Chondrocyte (in vitro differentiated cells): ENCODE data around the gene KDM1B. TPM values are rescaled to one million over a fixed set of nuclear protein-coding genes. Genes with fewer than 3 reads are reported as not detected.

Experiments
- DNase-seq: peaks from one replicate; pipeline ENCODE4 v3.0.0; 2021; ENCODE audit warnings: mixed read lengths, low spot score
- H3K27ac Mint-ChIP-seq: one replicate; pipeline ENCODE4 v1.8.0; 2021; ENCODE audit warnings: mild to moderate bottlenecking, moderate library complexity, mixed read lengths; ENCODE audit not compliant: unreplicated experiment
- H3K27me3 Mint-ChIP-seq: 2 replicates; pipeline ENCODE4 v1.8.0; 2021; ENCODE audit warnings: low read depth, mixed read lengths
- H3K36me3 Mint-ChIP-seq: 2 replicates; pipeline ENCODE4 v1.8.0; 2021; ENCODE audit warnings: low read depth, mixed read lengths
- H3K4me1 Mint-ChIP-seq: 2 replicates; pipeline ENCODE4 v1.8.0; 2021; ENCODE audit warnings: low read depth, mild to moderate bottlenecking, mixed read lengths
- H3K4me3 Mint-ChIP-seq: one replicate; pipeline ENCODE4 v1.8.0; 2021; ENCODE audit warnings: mild to moderate bottlenecking, moderate library complexity, mixed read lengths; ENCODE audit not compliant: unreplicated experiment
- H3K9me3 Mint-ChIP-seq: 2 replicates; pipeline ENCODE4 v1.8.0; 2021; ENCODE audit warnings: low read depth, mixed read lengths
- total RNA-seq: library from RNA; stranded (reverse); gene quantifications from 3 replicates; pipeline ENCODE4 v1.2.1, GENCODE V29; 2021
- TF ChIP-seq, protein P1 (sequence below): fragments of 200-600 bp; sonication (generic); IDR thresholded peaks from 2 replicates; pipeline ENCODE4 v1.5.0; 2021; ENCODE audit warnings: antibody characterized with exemption, mild to moderate bottlenecking, moderate library complexity

Gene KDM1B
- total RNA-seq, 1 donor from 2014 or later: 12.7 TPM

DNA sequence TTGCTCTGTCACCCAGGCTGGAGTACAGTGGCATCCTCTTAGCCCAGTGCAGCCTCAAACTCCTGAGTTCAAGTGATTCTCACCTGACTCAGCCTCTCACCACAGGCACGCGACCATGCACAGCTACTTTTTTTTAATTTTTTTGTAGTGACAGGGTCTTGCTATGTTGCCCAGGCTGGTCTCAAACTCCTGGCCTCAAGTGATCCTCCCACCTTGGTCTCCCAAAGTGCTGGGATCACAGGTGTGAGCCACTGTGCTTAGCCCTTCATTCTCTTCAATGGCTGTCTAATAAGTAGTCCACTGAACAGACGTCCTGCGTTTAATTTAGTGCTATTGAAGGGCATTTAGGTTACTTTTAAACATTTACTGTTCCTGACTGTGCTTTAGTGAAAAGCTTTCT, 27.3 kb downstream of the KDM1B start:
- H3K27ac Mint-ChIP-seq: no peak overlapping the region
- DNase-seq: no peak
- no peak overlapping the region for H3K4me3 Mint-ChIP-seq
- H3K4me1 Mint-ChIP-seq: peaks cover 22% of the 10 kb centered on the region
- TF ChIP-seq, protein P1, sequence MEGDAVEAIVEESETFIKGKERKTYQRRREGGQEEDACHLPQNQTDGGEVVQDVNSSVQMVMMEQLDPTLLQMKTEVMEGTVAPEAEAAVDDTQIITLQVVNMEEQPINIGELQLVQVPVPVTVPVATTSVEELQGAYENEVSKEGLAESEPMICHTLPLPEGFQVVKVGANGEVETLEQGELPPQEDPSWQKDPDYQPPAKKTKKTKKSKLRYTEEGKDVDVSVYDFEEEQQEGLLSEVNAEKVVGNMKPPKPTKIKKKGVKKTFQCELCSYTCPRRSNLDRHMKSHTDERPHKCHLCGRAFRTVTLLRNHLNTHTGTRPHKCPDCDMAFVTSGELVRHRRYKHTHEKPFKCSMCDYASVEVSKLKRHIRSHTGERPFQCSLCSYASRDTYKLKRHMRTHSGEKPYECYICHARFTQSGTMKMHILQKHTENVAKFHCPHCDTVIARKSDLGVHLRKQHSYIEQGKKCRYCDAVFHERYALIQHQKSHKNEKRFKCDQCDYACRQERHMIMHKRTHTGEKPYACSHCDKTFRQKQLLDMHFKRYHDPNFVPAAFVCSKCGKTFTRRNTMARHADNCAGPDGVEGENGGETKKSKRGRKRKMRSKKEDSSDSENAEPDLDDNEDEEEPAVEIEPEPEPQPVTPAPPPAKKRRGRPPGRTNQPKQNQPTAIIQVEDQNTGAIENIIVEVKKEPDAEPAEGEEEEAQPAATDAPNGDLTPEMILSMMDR: no peak
- peaks cover 5% of the 10 kb centered on the region for H3K36me3 Mint-ChIP-seq
- no peaks in the 10 kb centered on the region for H3K27me3 Mint-ChIP-seq
- H3K9me3 Mint-ChIP-seq: no peaks in the 10 kb centered on the region

DNA sequence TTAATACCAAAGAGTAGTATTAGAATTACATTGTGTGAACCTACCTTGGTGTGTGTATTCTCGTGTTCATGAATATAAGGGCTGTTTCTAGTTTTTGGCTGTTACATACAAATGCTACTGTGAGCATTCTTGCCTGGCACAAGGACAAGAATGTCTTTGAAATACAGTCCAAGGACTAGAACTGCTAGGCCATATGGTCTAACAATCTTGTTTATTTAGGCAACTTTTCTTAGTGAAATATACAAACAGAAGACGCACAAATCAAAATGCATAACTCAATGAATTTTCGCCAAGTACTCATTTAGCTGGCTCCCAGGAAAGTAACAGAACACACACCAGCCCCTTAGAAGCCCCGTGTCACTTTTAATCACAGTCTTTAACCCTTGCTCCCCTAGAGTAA, 28.5 kb downstream of the KDM1B start:
- Mint-ChIP-seq H3K9me3 (no peaks in the 10 kb centered on the region), H3K4me1 (peaks cover 22% of the 10 kb centered on the region), H3K36me3 (peaks cover 5% of the 10 kb centered on the region), H3K27ac (no peak overlapping the region), H3K27me3 (no peaks in the 10 kb centered on the region), H3K4me3 (no peak overlapping the region)
- no peak for DNase-seq
- TF ChIP-seq, protein P1: no peak

DNA sequence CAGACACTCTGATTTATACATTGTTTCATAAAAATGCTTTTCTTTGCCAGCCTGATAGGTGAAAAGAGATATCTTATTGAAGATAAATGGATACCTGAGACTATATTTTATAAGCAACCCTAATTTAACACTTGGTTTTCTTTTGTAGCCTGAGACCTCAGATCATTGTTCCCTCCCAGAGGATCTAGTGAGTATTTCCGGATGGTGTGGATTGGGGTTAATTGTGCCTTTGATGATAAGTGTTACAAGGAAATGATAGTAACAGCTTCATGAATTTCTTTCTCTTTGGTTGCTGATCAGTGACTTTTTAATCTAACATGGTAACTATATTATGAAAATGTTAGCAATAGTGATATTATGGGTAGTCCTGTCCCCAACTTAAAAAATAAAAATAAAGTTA, 30.4 kb downstream of the KDM1B start:
- TF ChIP-seq, protein P1: no peak
- H3K9me3 Mint-ChIP-seq: no peaks in the 10 kb centered on the region
- no peaks in the 10 kb centered on the region for H3K27me3 Mint-ChIP-seq
- no peak for DNase-seq
- peaks cover 22% of the 10 kb centered on the region for H3K4me1 Mint-ChIP-seq
- no peak overlapping the region for H3K27ac Mint-ChIP-seq
- peaks cover 2% of the 10 kb centered on the region for H3K36me3 Mint-ChIP-seq
- no peak overlapping the region for H3K4me3 Mint-ChIP-seq

DNA sequence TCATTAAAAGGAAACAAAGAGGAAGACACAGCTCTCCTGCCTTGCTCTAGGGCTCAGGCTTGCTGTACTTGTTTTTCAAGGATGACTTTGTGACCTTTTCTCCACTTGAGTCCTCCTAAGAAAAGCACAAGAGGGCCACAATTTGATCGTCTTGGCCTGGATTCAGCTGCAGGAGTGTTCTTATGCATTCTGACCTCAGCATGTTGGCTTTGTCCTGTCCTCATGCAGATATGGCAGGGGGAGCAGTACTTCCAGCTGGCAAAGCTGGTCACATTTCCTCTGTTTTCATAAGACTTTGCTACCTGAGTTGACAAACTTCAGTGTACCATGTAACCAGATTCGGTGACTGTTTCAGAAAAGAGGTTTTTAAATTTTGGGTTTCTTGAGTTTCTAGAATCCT, 30.8 kb downstream of the KDM1B start:
- no peak for DNase-seq
- Mint-ChIP-seq H3K27me3 (no peaks in the 10 kb centered on the region), H3K36me3 (peaks cover under 1% of the 10 kb centered on the region), H3K9me3 (no peaks in the 10 kb centered on the region), H3K4me3 (no peak overlapping the region), H3K4me1 (peaks cover 22% of the 10 kb centered on the region), H3K27ac (no peak overlapping the region)
- TF ChIP-seq, protein P1: no peak

DNA sequence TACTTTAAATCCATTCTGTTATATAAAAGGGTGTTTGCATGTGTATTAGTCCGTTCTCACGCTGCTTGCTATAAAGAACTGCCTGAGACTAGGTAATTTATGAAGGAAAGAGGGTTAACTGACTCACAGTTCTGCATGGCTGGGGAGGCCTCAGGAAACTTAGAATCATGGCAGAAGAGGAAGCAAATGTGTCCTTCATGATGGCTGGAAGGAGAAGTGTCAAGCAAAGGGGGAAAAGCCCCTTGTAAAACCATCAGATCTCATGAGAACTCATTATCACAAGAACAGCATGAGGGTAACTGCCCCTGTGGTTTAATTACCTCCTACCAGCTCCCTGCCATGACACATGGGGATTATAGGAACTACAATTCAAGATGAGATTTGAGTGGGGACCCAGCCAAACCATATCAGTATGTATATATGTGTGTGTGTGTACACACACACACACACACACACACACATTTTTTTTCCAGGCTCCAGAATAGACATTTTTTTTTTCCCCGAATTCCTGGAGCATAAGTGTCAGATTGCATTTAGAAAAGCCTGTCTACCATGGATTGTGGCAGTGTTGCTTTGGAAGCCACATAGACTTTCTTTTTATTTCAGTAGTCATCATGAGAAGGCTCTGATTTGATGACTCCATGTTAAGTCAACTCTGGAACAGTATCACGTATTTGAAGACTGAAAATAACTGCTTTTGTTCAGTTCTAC, 31.5 kb downstream of the KDM1B start:
- H3K27me3 Mint-ChIP-seq: no peaks in the 10 kb centered on the region
- H3K27ac Mint-ChIP-seq: no peak overlapping the region
- DNase-seq: no peak
- H3K9me3 Mint-ChIP-seq: no peaks in the 10 kb centered on the region
- H3K36me3 Mint-ChIP-seq: peaks cover 1% of the 10 kb centered on the region
- TF ChIP-seq, protein P1: no peak
- peaks cover 22% of the 10 kb centered on the region for H3K4me1 Mint-ChIP-seq
- H3K4me3 Mint-ChIP-seq: no peak overlapping the region
